Ishikawa (cell line): ENCODE results near the gene PBLD.

Experiments used
- CEBPB ChIP-seq: IDR thresholded peaks from 2 replicates; pipeline ENCODE4 v1.6.1; 2012
- CREB1 ChIP-seq: IDR thresholded peaks from 2 replicates; pipeline ENCODE4 v1.6.1; 2012; ENCODE audit warnings: low read depth
- EGR1 ChIP-seq: IDR thresholded peaks from 2 replicates; pipeline ENCODE4 v1.6.1; 2012
- EP300 ChIP-seq: IDR thresholded peaks from 2 replicates; pipeline ENCODE4 v1.6.1; 2012; ENCODE audit warnings: borderline replicate concordance
- FOXM1 ChIP-seq: IDR thresholded peaks from 2 replicates; pipeline ENCODE4 v1.6.1; 2012; ENCODE audit warnings: low read depth, borderline replicate concordance
- NFIC ChIP-seq: IDR thresholded peaks from 2 replicates; pipeline ENCODE4 v1.6.1; 2012
- RAD21 ChIP-seq: IDR thresholded peaks from 2 replicates; pipeline ENCODE4 v1.6.1; 2012; ENCODE audit warnings: low read depth
- REST ChIP-seq: IDR thresholded peaks from 2 replicates; pipeline ENCODE4 v1.6.1; 2012; ENCODE audit warnings: low read depth, mild to moderate bottlenecking
- TAF1 ChIP-seq: IDR thresholded peaks from 2 replicates; pipeline ENCODE4 v1.6.1; 2012; ENCODE audit warnings: low read depth, mild to moderate bottlenecking
- TEAD4 ChIP-seq: IDR thresholded peaks from 2 replicates; pipeline ENCODE4 v1.6.1; 2012
- YY1 ChIP-seq: IDR thresholded peaks from 2 replicates; pipeline ENCODE4 v1.6.1; 2012; ENCODE audit warnings: low read depth
- ZBTB7A ChIP-seq: IDR thresholded peaks from 2 replicates; pipeline ENCODE4 v1.6.1; 2012; ENCODE audit warnings: low read depth
- TF ChIP-seq, protein P1 (sequence below): IDR thresholded peaks from 2 replicates; pipeline ENCODE4 v1.6.1; 2012
- TF ChIP-seq, protein P2 (sequence below): IDR thresholded peaks from 2 replicates; pipeline ENCODE4 v1.6.1; 2012

GRCh38 chr10:68272833-68273232 is 59.9 kb downstream of the PBLD start:
- TF ChIP-seq YY1, result no peak
- no peak for TF ChIP-seq NFIC
- TF ChIP-seq EP300, result no peak
- TF ChIP-seq, protein P1, sequence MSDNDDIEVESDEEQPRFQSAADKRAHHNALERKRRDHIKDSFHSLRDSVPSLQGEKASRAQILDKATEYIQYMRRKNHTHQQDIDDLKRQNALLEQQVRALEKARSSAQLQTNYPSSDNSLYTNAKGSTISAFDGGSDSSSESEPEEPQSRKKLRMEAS, result no peak
- no peak for TF ChIP-seq TEAD4
- no peak for TF ChIP-seq CEBPB
- no peak for TF ChIP-seq RAD21
- no peak for TF ChIP-seq FOXM1
- TF ChIP-seq TAF1, result no peak
- no peak for TF ChIP-seq EGR1
- TF ChIP-seq CREB1, result no peak
- TF ChIP-seq, protein P2, sequence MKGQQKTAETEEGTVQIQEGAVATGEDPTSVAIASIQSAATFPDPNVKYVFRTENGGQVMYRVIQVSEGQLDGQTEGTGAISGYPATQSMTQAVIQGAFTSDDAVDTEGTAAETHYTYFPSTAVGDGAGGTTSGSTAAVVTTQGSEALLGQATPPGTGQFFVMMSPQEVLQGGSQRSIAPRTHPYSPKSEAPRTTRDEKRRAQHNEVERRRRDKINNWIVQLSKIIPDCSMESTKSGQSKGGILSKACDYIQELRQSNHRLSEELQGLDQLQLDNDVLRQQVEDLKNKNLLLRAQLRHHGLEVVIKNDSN, result no peak
- TF ChIP-seq REST, result no peak
- TF ChIP-seq ZBTB7A, result no peak
